ENCODE data around the gene SPRED3.
"Not testable (repeated sequence)": the region's sequence is repeated elsewhere in the genome, so short reads cannot be mapped to it uniquely, and the experiment has no call there.

SPRED3 gene, protein sequence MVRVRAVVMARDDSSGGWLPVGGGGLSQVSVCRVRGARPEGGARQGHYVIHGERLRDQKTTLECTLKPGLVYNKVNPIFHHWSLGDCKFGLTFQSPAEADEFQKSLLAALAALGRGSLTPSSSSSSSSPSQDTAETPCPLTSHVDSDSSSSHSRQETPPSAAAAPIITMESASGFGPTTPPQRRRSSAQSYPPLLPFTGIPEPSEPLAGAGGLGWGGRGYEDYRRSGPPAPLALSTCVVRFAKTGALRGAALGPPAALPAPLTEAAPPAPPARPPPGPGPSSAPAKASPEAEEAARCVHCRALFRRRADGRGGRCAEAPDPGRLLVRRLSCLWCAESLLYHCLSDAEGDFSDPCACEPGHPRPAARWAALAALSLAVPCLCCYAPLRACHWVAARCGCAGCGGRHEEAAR

DNA sequence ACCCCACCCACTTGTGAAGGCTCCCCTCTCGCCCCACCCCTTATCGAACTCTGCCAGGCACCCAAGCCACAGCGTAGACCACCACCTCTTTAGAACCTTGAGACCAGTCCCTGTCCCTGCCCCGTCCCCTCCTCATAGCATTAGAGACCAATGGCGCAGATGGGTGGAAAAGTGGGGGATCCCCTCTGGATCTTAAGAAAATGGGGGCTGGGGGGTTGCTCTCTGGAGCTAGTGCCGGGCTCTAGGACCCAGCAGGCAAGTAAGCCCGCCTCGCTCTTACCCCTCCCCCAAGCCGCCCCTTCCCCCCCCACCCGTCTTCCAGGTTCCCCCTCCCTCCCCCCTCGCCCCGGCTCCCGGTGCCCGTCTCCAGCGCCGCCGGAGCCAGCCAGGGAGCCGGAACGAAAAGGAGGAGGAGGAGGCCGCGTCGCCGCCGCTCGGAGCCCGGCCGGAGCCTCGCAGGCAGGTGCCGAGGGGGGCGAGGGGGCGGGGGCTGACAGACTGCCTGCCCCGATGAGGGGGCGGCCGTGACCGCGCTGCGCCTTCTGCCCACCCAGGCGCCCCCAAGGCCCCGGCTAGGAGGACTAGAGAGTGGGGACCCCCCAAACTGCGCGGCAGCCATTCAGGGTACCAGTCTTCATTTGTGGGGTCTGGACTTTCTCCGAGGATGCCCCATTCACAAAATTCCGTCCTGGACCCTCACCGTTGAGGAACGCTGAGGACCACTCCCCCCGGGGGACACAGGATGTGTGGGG, at the start of gene SPRED3:
Gene SPRED3 (plus strand): TSS at position 349 of the 752 bp plus-strand sequence. CDS start 1,606 bp downstream, outside the sequence.
- no peak for DNase-seq

GRCh38 chr19:38339011-38339410, 49.5 kb upstream of the SPRED3 start:
- DNase-seq = not testable (repeated sequence)

DNA sequence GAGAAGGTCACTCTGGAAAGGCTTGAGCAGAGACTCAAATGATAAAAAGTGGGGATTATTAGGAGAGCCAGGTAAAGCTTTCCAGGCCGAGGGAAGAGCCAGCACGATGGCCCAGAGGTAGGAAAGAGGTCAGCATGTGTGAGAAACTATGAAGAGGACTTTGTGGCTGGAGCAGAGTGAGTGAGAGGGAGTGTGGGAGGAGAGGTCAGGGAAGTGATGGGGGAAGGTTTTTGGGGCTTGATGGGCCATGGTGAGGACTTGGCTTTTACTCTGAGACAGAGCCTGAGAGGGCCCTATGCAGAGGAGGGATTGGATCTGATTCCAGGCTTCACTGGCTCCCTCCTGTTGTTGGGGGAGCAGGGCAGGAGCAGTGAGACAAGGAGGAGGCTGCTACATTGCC, 47.6 kb upstream of the SPRED3 start:
- no peak for DNase-seq

- DNase-seq = no peak
Observed at GRCh38 chr19:38346837-38347236, 41.7 kb upstream of the SPRED3 start.

- no peak for DNase-seq
Observed at GRCh38 chr19:38350883-38351282, 37.6 kb upstream of the SPRED3 start.

GRCh38 chr19:38351865-38352395, 36.6 kb upstream of the SPRED3 start:
- no peak for DNase-seq

GRCh38 chr19:38352611-38353010, 35.9 kb upstream of the SPRED3 start:
- no peak for DNase-seq

GRCh38 chr19:38355728-38356725, 32.5 kb upstream of the SPRED3 start:
- no peak for DNase-seq

DNA sequence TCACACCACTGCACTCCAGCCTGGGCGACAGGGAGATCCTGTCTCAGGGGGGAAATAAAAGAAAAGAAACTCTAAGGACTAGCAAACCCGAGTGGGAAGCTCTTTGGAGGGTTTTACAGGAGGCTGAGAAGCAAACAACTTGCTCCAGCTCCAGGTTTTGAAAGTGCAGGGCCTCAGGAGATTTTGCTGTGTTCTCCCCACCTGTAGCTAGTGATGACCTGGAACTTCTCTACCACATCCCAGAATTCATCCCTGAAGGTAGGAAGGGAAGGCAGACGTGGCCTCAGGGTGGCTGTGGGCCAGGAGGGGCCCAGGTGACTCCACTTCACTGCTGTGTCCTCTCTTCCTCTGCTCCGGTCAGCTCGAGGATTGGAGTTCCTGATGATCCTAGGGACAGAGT, 30.4 kb upstream of the SPRED3 start:
- no peak for DNase-seq

- DNase-seq = no peak
Observed at GRCh38 chr19:38359242-38360021, 29.1 kb upstream of the SPRED3 start.

DNA sequence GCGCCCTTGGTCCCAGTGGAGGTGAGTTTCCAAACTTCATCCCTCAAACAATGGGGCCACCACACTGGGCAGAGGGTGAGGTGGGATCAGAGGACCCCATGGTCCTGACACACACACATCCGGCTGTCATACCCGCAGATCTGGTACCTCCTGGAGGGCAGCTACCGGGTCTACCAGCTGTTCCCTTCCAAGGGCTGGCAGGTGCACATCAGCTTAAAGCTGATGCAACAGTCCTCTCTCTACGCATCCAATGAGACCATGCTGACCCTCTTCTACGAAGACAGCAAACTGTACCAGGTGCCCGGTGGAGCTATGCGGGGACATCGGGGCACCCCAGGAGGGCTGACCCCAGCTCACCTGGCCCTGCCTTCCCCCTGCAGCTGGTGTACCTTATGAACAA, 28.1 kb upstream of the SPRED3 start:
- no peak for DNase-seq

DNA sequence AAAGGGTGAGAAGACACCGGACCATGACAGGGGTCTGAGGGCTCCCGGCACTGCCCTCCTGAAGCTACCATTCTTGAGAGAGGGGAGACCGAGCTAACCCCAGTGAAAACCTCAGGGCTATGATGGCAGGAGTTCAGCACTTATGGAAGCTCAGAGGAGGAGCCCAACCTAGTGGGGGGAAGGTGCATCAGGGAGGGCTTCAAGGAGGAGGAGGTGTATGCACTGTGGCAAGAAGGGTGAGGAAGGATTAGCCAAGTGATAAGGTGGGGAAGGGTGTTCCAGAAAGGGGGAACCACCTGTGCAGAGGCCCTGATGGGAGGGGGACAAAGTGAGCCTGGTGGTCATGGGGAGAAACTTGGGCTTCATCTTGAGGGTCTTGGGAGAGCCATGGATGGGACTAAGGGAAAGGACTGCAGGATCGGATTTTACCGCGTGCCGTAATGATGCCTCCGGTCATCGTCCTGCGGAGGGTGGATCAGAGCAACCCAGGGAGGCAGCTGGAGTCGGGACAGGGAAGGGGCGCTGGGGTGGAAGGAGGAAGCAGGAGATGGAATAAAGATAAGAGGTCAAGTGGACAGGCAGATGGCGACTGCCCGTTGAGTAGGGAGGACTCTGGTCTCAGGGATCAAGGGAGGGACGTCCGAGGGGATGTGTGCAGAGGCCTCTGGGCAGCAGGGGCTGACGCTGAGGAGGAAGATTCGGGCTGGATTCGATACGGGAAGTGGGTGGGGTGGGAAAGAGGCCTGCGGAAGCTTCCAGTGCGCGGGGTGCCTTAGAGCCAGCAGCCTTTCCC, 27.5 kb upstream of the SPRED3 start:
- no peak for DNase-seq

DNA sequence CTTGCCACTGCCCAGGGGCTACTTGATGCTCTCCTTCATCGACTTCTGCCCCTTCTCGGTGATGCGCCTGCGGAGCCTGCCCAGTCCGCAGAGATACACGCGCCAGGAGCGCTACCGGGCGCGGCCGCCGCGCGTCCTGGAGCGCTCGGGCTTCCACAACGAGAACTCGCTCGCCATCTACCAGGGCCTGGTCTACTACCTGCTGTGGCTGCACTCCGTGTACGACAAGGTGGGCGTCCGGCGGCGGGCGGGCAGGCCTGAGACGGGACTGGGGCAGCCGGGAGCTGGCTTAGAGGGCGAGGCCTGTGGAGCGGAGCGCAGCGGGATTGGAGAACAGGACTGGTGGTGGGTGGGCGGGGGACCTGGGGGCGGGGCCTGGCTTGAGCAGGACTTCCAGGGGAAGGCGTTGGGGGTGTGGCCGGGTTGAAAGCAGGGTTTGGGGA, 26.8 kb upstream of the SPRED3 start:
- peak; percentile 81 for DNase-seq

DNA sequence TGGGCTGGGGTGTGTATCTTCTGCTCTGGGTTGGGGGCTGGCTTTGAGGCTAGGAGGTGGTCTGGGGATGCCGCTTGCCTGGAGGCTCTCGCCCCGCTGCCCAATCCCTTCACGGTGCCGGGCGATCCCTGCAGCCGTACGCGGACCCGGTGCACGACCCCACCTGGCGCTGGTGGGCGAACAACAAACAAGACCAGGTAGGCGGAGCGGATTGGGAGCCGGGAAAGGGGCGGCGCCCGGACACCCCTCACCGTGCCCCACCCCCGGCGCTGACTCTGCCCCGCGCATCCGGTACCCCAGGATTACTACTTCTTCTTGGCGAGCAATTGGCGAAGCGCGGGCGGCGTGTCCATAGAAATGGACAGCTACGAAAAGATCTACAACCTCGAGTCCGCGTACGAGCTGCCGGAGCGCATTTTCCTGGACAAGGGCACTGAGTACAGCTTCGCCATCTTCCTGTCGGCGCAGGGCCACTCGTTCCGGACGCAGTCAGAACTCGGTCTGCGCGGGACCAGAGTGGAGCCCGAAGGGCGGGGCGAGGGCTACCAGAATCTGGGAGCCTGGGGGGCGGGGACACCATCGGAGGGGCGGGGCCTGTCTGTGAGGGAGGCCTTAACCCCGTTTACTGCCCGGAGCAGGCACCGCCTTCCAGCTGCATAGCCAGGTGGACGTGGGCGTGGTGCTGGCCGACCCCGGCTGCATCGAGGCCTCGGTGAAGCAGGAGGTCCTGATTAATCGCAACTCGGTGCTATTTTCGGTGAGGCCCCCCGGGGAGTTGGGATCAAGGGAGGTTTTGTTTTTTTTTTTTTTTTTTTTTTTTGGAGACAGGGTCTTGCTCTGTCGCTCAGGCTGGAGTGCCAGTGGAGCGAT, 26.2 kb upstream of the SPRED3 start:
- peak; percentile 65 for DNase-seq

GRCh38 chr19:38362946-38363688, 25.4 kb upstream of the SPRED3 start:
- DNase-seq = not testable (repeated sequence)

DNA sequence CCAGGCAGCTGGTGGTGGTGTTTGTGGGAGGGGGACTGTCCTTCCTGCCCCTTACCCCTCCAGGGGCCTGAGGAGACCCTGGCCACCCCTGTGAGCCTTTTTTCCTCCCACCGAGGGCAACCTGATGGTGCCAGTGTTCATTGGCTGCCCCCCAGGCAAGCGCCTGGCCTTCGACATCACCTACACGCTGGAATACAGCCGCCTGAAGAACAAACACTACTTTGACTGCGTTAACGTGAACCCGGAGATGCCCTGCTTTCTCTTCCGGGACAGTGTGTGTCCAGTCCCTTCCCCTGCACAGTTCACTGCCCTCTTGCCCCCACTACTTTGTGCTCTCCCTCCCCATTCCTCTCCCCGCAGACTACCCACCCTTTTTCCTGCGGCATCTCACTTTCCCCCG, 21.5 kb upstream of the SPRED3 start:
- no peak for DNase-seq

- no peak for DNase-seq
Observed at GRCh38 chr19:38369584-38369983, 18.9 kb upstream of the SPRED3 start.

- DNase-seq = no peak
Observed at GRCh38 chr19:38370299-38370698, 18.2 kb upstream of the SPRED3 start.

DNA sequence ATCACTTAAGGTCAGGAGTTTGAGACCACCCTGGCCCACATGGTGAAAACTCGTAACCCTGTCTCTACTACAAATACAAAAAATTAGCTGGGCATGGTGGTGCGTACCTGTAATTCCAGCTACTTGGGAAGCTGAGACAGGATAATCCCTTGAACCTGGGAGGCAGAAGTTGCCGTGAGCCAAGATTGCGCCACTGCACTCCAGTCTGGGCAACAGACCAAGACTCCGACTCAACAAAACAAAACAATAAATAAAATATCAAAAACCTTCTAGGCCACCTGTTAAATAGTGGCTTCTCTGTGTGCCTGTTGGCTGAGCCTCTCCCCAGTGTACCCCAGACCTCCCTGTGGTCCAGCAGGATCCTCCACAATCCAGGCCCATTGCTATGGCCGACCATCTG, 17.4 kb upstream of the SPRED3 start:
- DNase-seq = no peak

All from NCI-H1048 (cell line).